ENCODE results near the gene RYR2.

RYR2 gene

DNA sequence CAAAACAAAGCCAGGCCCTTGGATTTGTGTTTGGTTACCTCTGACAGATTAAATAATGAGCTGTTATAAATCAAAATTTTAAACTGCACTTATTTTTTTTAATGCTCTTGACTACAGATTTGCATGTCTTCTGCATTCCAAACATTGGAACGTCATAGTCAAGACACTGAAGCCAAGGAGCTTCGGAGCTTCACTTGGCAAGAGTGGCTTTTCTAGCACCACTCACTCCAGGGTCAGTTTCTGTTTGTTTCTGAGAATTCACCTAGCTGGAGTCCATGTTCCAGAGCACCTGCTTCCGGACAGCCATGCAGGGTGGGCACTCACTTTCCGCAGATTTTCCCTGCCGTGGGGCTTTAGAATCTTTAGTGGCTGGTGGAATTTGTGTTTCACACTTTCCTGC is 645.8 kb downstream of the RYR2 start:
- no peak for FAIRE-seq

DNA sequence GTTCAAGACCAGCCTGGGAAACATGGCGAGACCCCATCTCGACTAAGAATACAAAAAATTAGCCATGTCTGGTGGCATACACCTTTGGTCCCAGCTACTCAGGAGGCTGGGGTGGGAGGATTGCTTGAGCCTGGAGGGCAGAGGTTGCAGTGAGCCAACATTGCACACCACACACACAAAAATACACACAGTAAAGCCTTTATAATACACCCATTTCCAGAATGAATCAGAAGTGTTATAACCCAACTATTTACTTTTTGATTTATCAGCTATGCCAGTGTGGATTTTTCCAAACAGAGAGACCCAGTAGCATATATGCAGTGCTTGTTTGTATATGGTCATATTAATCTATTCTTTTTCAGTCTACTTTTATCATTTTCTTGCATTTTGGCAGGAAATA is 648.7 kb downstream of the RYR2 start:
- no peak for FAIRE-seq

DNA sequence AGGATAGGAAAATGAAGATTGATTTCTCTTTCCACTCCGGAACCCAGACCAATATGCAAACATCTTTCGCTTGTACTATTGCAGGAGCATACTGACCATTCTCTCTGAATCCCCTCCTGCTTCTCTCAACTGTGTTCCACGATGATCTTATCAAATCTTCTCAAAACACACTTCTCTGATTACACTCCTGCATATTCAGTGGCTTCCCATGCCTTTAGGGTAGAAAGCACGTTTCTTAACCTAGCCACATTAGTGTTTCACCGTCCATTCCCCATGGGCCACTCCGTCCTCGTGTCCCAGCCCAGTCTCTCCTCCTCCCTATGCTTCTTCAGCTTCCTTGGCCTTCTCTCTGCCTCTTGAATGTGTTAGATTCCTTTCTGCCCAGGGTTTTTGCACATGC is 650.3 kb downstream of the RYR2 start:
- no peak for FAIRE-seq

DNA sequence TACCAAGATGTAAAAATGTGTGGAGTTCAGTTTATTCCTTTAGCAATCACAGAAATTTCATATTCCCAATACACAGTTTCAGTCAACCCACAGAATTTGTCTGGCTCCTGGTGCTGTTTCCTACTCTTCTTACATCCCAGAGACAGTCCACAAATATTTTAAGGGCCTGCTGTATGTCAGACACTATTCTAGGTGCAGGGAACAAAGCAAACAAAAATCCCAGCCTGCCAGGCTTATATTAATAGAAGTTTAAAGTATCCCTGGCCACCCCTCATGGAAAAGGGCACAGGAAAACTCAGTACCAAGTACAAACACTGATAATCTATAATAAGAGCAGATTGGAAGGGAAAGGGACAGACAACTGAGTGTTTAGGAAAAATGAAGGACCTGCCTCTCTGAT is 653.9 kb downstream of the RYR2 start:
- FAIRE-seq = no peak

DNA sequence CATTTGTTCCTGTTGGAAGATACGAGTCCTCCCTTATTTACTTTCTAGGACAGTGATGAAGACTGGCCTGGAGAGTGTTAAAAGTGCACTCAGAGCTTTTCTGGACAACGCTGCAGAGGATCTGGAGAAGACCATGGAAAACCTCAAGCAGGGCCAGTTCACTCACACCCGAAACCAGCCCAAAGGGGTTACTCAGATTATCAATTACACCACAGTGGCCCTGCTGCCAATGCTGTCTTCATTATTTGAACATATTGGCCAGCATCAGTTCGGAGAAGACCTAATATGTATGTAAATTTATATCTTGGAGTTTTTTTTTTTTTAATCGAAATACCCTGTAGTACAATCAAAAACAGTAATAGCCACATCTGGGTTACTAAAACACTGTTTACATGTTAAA is 658.2 kb downstream of the RYR2 start:
- no peak for FAIRE-seq

DNA sequence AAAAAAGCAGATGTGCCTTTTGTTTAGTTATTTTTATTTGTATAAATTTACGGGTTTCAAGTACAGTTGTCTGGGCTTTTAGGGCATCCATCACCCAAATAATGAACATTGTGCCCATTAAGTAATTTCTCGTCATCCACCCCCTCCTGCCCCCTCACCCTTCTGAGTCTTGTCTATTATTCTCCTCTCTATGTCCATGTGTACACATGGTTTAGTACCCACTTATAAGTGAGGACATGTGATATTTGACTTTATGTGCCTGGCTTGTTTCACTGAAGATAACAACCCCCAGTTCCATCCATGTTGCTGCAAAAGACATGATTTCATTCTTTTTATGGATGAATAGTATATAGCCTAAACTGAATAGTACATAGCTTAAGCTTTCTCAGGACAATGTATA is 659.5 kb downstream of the RYR2 start:
- no peak for FAIRE-seq

DNA sequence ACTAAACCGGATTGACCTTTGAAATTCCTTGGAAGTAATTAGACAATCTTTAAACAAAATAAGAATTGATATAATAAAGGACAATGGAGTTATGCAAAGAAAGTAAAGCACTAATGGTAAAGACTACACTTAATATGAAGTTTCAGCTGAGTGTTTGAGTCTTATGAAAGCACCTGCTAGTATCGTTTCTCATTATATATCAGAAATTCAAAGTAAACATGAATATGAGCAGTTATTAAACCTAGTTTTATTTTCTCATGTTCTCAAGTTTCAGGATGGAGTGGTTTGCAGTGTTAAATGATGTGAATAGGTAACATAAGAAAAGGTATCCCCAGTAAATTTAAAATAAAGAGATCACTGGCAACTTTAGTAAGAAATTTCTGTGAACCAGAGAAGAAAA is 660.2 kb downstream of the RYR2 start:
- no peak for FAIRE-seq

DNA sequence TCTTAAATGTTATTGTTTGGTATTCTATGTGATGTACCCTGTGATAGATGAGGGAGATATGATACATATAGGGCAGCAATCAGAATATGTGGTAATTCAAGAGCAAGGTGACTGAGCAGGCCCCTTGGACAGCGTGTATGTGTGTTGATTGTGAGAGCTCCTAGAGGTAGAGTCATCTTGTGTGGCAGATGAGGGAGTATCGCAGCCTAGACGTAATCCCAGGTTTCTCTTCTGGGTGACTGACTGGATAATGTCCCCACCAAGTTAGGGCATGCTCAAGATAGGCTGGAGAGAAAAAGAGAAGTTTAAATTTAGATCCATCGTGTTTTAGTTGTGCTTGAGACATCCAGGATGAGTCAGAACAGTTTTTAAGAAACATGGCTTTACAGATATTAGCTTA is 663.5 kb downstream of the RYR2 start:
- no peak for FAIRE-seq

DNA sequence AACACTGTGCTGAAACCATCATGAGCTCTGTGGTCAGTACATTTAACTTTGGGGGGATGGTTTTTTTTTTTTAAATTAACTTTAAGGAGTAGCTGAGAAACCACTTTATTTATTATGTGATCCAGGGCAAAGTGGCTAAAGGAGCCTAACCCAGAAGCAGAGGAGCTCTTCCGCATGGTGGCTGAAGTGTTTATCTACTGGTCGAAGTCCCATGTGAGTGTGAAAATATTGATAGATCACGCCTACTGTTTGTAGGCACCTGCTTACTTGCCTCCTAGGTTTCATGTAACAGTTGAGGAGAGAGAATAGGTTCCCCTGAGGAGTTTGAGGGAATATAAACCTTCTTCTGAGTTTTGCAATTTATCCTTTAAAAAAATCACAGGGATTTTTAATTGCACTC is 667.4 kb downstream of the RYR2 start:
- no peak for FAIRE-seq

DNA sequence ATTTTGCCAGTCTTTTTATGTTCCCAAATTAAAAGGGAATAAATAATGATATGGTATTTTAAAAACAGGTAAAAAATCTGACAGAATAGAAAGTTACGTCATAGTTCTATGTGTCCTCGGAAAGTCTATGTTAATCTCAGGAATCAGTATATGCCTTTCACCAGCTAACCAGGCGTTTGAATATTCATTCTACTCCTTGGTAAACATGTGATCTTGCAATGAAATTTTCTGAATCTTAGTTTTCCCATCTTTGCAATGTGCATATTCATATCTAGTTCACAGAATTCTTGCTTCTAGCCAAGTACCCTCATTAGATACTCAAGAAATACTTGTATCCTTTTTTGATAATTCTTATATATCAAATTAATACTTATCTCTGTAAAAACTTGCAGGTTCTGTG is 669.3 kb downstream of the RYR2 start:
- no peak for FAIRE-seq

DNA sequence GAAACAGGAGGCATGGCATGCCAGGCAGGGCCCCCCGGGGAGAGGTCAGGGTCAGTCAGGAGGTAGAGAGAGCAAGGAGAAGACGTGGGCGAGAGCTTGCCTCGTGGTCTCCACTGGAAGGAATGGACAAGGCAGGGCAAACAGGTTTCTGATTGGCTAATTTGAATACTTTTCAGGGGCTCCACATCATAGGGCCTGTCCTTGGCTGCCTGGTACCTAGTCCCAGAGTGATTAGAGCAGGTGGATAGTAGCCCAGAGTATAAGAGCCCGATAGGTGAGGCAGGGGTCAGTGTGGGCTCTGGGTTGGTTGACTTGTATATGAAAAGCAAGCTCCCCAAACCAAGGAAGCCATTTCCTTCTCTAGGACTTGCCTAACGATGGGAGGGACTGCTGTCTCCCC is 670.1 kb downstream of the RYR2 start:
- no peak for FAIRE-seq

DNA sequence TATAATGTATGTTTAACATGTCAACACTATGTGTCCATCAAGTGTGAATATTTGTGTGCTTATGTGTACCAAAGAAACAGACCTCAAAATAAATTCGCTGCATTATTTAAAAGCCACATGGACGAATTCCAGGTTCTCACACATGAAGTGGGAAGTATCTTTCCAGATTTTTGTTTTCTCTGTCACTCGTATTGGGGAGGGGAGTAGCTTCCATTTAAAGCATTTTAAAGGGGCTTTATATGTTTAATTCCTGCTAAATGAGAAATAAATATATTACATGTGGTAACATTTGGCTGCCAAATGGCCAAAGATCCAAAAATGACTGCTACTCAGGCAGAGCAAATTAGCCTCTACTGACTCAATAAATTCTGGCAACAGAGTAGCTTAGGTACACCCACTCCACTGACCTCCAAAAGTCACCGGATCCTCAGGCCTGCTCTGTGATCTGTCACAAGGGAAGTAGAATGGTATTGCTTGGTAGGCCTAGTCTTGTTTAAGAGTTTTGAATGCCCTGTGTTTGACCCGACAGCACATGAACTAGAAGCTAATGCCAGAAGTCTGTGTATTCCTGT is 670.7 kb downstream of the RYR2 start:
- no peak for FAIRE-seq

DNA sequence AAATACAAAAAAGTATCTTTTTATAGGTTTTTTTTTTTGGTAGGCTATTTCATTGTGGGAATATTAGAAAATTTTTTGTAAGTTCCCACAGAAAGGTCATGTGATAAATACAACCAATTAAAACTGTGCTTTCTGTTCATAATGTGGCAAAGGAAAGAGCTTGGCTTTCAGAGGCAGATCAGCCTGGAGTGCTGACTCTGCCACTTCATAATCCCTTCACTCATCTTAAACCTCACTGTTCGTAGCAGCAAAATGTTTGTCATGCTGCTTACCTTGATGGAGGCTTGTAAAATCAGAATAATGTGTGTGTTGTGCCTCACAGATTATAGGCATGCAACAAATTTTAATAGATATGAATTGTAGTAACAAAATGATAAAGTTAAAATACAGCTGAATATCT is 671.9 kb downstream of the RYR2 start:
- no peak for FAIRE-seq

DNA sequence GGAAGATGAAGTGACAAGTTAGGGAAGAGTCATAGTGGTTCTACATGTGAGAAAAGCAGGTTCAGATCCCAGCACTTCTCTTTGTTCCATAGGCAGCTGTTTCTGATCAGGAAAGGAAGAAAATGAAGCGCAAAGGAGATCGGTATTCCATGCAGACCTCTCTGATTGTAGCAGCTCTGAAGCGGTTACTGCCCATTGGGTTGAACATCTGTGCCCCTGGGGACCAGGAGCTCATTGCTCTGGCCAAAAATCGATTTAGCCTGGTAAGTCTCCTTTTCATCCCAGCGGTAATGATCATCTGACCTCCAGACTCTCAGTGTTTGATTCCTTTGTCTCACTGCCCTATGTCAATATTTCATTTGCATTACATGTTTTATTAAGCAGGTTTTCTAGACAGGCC is 675.1 kb downstream of the RYR2 start:
- FAIRE-seq = no peak

DNA sequence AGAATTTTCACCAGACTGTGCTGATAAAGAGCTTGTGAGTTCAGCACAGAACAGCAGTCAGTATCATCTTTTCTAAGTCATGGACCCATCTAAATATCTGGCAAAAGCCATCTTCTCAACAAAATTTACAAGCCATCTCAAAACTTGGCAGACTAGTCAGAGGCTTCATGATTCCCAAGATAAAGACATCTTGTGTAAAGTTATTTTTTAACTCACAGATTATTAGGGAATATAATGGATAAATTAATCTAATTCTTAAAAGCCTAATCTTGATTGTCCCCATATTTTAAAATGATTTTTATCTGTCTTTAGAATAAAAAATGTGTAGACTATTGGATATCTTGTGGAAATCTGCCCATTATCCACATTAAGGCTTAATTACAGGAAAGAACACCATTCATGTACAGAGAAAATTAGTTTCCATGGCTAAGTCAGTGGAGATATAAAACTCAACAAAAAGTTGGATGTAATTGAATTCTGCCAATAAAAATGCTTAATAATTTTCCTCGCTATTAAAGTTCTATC is 688.9 kb downstream of the RYR2 start:
- no peak for FAIRE-seq

DNA sequence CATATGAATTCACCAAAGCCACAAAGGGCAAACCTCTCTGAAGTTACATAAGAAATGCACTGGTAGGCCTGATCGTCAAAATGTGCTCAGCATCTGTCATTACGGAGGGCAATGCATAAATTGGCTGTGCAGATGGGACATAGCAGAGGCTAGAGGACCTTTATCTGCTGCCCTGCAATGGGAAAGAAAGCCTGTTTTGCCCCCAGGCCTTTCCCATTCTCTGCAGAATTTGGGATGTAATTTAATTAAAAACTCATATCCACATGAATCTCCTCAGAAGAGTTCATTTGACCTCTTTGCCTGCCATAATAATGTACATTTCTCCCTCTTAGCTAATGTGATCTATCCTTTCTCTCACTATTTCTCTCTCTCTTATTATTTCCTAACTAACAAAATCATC is 690.7 kb downstream of the RYR2 start:
- FAIRE-seq = no peak

DNA sequence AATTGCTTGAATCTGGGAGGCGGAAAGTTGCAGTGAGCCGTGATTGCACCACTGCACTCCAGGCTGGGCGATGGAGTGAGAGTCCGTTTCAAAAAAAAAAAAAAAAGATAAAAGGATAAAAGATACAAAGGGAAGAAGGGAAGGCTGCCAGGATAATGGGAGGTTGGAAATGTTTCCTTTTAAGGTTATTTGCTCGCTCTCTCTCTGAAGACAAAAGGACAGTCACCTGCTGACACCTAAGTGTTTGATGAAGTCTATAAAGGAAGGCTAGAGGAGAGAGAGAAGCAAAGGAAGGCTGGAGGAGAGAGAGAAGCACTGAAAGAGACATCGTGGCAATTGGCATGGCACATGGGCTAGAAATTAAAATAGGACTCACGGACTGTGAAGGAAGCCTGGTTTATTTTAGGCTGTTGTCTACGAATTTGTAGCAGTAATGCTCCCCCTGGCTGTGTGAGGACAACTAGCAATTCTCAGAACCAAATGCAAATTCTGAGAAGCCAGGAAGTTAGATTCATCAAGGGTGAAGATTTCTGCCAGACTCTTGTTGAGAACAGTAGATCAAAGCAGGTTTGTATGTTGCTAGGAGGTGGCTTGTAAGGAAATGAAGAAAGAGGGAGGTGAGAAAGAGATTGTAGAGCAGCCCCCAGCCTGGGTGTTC is 694.5 kb downstream of the RYR2 start:
- no peak for FAIRE-seq

DNA sequence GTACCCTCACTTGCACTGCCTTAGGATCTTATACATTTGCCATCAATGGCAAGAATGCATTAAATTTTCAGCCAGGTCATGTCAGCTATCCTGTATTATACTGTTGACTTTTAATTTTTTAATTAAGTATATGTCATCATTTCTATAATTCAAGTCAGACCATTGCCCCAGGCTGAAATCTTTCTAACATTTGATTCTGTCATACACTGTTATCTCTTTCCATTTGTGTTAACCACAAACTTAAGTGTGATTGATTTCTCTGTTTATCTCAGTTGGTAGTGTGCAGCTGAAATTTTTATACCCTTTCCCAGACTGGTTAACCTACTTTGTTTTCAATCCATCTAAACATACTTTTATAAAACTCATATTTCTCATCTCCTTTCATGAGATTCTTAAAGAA is 695.5 kb downstream of the RYR2 start:
- FAIRE-seq = no peak

DNA sequence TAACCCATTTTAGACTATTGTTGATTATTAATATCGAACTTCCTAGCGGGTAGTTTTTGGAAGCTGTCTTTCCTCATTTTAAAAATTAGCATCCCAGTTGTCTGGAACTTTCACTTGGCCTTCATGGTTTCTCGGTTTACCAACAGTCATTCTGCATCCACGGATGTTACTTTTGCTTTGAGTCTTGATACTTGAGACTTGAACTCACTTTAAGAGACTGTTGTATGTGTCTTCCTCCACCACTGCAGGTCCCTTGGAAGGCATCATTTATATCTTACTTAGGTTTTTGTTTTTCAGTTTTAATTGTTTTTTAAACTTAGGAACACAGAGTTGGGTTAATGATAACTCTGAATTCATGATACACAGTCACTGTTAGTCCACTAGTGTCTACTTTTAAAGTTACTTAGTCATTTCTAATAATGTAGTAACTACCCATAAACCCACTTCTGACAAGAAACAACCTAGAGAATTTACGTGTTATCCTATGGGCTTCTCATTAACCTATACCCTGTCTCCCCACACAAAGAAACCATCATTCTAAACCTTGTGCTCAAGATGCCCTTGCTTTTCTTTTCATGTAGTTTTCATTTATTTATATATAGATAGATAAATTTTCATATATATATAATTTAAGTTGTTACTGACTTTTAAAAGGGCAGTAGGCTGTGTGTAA is 696.1 kb downstream of the RYR2 start:
- FAIRE-seq = no peak

DNA sequence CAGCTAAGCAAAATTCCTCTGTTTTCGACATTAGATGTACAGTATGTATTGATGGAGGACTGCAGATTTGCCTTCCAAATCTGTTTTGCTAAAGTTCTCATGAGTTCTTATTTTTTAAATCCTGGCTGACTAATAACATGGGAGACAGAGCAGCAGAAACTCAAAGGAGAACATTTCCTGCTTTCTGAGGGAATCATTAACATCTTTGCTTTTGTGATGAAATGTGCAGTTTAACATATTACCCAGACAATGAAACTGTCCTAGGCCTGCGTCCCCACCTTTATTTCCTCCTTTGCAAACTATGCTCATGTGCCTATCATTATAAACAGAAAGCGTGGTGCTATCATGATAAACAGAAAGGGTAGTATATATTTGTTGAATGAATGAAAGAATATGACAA is 698.9 kb downstream of the RYR2 start:
- no peak for FAIRE-seq

DNA sequence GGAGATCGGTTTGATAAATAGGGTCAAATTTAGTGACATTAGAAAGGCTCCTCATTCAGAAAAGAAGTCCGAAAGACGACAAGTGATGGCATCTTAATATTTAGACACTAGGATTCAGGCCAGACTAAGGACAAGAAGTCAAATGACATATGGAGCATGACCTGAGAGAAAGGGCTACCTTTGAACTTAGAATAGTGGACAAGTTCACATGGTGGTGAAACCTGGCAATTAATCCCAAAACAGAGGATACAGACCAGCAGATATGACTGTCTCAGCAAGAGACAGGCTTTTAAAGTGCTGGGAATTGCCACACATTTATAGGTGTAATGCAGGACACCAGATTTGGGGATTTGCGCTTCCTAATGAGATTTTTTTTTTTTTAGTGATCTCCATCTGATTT is 703.6 kb downstream of the RYR2 start:
- no peak for FAIRE-seq

DNA sequence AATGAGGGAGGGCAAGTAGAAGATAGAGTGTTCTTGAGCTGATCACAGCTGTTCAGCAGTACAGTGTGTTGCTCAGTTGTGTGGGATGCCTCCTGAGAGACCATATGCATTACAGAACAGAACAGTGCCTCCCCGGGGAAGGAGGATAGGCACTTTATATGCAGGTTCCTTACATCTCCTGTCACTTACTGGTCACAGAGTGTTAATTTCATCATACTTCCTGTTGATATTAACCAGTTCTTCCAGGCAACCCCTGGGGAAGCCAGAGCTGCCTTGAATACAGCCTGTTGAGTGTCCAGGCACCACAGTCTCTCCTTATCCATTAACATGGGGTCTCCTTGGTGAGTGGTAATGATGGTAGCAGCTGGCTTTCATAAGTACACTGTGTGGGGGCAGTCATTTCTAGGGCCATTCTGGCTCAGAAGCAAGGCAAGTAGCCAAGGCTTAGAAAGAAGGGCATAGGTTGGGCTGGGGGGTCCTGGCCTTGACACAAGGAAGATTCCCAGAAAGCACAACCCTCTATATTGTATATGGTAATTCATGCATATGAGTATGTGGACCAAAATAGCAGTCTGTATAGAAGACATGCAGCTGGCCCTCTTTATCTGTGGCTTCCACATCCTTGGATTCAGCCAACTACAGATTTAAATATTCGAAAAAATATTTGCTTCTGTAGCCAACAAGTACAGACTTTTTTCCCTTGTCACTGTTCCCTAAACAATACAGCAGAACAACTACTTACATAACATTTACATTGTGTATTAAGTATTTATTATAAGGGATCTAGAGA is 706.4 kb downstream of the RYR2 start:
- FAIRE-seq = no peak

DNA sequence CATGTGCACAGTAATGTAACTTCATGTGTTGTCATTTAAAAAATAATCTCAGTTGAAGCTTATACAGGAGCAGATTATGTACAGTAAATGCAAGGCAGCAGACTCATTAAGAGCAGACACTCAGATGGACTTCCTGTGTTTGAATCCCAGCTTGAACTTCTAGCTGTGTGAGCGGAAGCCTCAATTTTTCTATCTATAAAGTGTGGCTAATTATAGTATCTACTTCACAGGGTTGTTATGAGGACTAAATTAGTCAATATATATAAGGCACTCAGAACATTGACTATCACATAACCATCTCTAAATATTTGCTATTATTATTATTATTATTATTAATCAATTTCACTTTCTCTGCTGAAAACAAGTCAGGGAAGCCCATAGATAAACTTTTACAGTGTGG is 707.1 kb downstream of the RYR2 start:
- FAIRE-seq = no peak

DNA sequence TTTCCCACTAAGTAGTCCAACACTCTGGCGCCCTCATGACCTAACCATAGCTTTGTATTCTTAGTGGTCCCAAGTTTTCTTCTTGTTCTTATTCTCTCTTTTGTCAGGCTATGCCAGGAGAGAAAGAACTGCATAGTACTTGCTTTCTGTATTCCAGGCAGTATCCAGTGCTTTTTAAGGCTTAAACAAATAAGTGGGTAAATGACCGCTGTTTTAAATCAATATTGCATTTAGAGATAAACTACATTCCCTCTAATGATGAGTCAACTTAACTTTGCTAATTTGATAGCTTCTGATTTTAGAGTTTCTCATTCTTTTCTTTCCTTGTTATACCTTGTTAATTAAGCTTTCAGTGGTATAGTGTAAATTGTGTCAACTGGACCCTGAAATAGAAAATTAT is 709.1 kb downstream of the RYR2 start:
- FAIRE-seq = no peak
